ENCODE measurements around the gene TRIM2. TPM values are rescaled to one million over a fixed set of nuclear protein-coding genes. Genes with fewer than 3 reads are reported as not detected.

TRIM2 gene
- total RNA-seq, 2 experiments from 2014 or later: 0.06 to 0.29 TPM

GRCh38 chr4:153333874-153334273 lies 129.6 kb downstream of the TRIM2 start:
- Histone ChIP-seq H3K9me2 (ENCODE audit: insufficient read depth, low read length) (no peaks in the 10 kb centered on the region), H2AFZ (ENCODE audit: low read length) (no peak overlapping the region), H4K20me1 (ENCODE audit: insufficient read depth, low read length) (no peaks in the 10 kb centered on the region), H3K9me3 (ENCODE audit: low read length) (no peaks in the 10 kb centered on the region), H3K79me2 (ENCODE audit: insufficient read depth, low read depth, low read length) (no peaks in the 10 kb centered on the region), H3K4me2 (ENCODE audit: low read length) (no peak overlapping the region), H3K27ac (ENCODE audit: low read depth, low read length, poor library complexity, severe bottlenecking) (no peak overlapping the region), H3K4me1 (ENCODE audit: insufficient read depth, low read length, poor library complexity, severe bottlenecking) (no peaks in the 10 kb centered on the region), H3K36me3 (ENCODE audit: insufficient read depth, low read length) (peaks cover 4% of the 10 kb centered on the region; the same call in 1 of the 2 replicates), H3K4me3 (ENCODE audit: low read depth, low read length, poor library complexity, severe bottlenecking) (no peak overlapping the region)
- BruUV-seq (replicated peaks): no TSS peak
- TF ChIP-seq EZH2phosphoT487 (IDR thresholded peaks at IDR 0.05; ENCODE audit: borderline replicate concordance, low read depth, low read length) (no peak), CTCF (conservative IDR thresholded peaks at IDR 0.05; ENCODE audit: low read length) (no peak)
- no peak for DNase-seq (ENCODE audit: low spot score)
- POLR2A ChIA-PET: interaction anchor here (0.6 to 0.7 kb wide), 2 partner anchors 69 to 214 kb away, joined by 4 to 5 read pairs; no protein-coding TSS in a partner anchor
- CTCF ChIA-PET (ENCODE audit: unreplicated experiment): no interaction called here
- intact Hi-C loops (cut with micrococcal nuclease; ENCODE audit: unreplicated experiment): no loop called here

GRCh38 chr4:153335665-153336064 lies 131.4 kb downstream of the TRIM2 start:
- Histone ChIP-seq H3K79me2 (ENCODE audit: insufficient read depth, low read depth, low read length) (peaks cover 6% of the 10 kb centered on the region; the same call in 1 of the 2 replicates), H3K27ac (ENCODE audit: low read depth, low read length, poor library complexity, severe bottlenecking) (no peak overlapping the region), H3K4me2 (ENCODE audit: low read length) (no peak overlapping the region), H3K4me3 (ENCODE audit: low read depth, low read length, poor library complexity, severe bottlenecking) (no peak overlapping the region), H2AFZ (ENCODE audit: low read length) (no peak overlapping the region), H4K20me1 (ENCODE audit: insufficient read depth, low read length) (no peaks in the 10 kb centered on the region), H3K4me1 (ENCODE audit: insufficient read depth, low read length, poor library complexity, severe bottlenecking) (peaks cover 9% of the 10 kb centered on the region), H3K9me2 (ENCODE audit: insufficient read depth, low read length) (no peaks in the 10 kb centered on the region), H3K36me3 (ENCODE audit: insufficient read depth, low read length) (peaks cover 9% of the 10 kb centered on the region; the same call in 1 of the 2 replicates), H3K9me3 (ENCODE audit: low read length) (no peaks in the 10 kb centered on the region)
- intact Hi-C loops (cut with micrococcal nuclease; ENCODE audit: unreplicated experiment): no loop called here
- no TSS peak for BruUV-seq (replicated peaks)
- POLR2A ChIA-PET: interaction anchor here (1.1 kb wide), 1 partner anchor 12 kb away, joined by 3 read pairs; no protein-coding TSS in a partner anchor
- no peak for TF ChIP-seq EZH2phosphoT487 (IDR thresholded peaks at IDR 0.05; ENCODE audit: borderline replicate concordance, low read depth, low read length)
- TF ChIP-seq CTCF (conservative IDR thresholded peaks at IDR 0.05; ENCODE audit: low read length): no peak
- DNase-seq (ENCODE audit: low spot score): no peak
- CTCF ChIA-PET (ENCODE audit: unreplicated experiment): interaction anchor here (1.1 kb wide), 1 partner anchor 91 kb away, joined by 3 read pairs; no protein-coding TSS in a partner anchor

GRCh38 chr4:153337686-153338085 lies 133.4 kb downstream of the TRIM2 start:
- H3K36me3 ChIP-seq (ENCODE audit: insufficient read depth, low read length): peaks cover 9% of the 10 kb centered on the region; the same call in 1 of the 2 replicates
- H3K79me2 ChIP-seq (ENCODE audit: insufficient read depth, low read depth, low read length): peaks cover 19% of the 10 kb centered on the region; the same call in 1 of the 2 replicates
- H3K4me2 ChIP-seq (ENCODE audit: low read length): no peak overlapping the region
- H3K4me3 ChIP-seq (ENCODE audit: low read depth, low read length, poor library complexity, severe bottlenecking): no peak overlapping the region
- no peak overlapping the region for H3K27ac ChIP-seq (ENCODE audit: low read depth, low read length, poor library complexity, severe bottlenecking)
- H2AFZ ChIP-seq (ENCODE audit: low read length): no peak overlapping the region
- CTCF ChIA-PET (ENCODE audit: unreplicated experiment): no interaction called here
- no peaks in the 10 kb centered on the region for H4K20me1 ChIP-seq (ENCODE audit: insufficient read depth, low read length)
- no peaks in the 10 kb centered on the region for H3K9me3 ChIP-seq (ENCODE audit: low read length)
- no peak for TF ChIP-seq CTCF (conservative IDR thresholded peaks at IDR 0.05; ENCODE audit: low read length)
- no peak for TF ChIP-seq EZH2phosphoT487 (IDR thresholded peaks at IDR 0.05; ENCODE audit: borderline replicate concordance, low read depth, low read length)
- DNase-seq (ENCODE audit: low spot score): no peak
- peaks cover 29% of the 10 kb centered on the region for H3K4me1 ChIP-seq (ENCODE audit: insufficient read depth, low read length, poor library complexity, severe bottlenecking)
- no peaks in the 10 kb centered on the region for H3K9me2 ChIP-seq (ENCODE audit: insufficient read depth, low read length)
- intact Hi-C loops (cut with micrococcal nuclease; ENCODE audit: unreplicated experiment): no loop called here
- POLR2A ChIA-PET: interaction anchor here (0.9 to 1.6 kb wide), 4 partner anchors 8 to 302 kb away, joined by 3 to 9 read pairs (median 6); no protein-coding TSS in a partner anchor
- no TSS peak for BruUV-seq (replicated peaks)
